AG09319 (cell line): ENCODE results near the gene RPS6KA2.

Experiments
- DNase-seq: peaks from one replicate; pipeline ENCODE4 v3.0.0-alpha.2; 2010; ENCODE audit warnings: low read depth; ENCODE audit errors: extremely low read depth
- CTCF ChIP-seq: IDR thresholded peaks from 2 replicates; pipeline ENCODE4 v1.5.1; 2011; ENCODE audit warnings: low read depth, mild to moderate bottlenecking, inconsistent platforms, low read length, moderate library complexity

Gene RPS6KA2

GRCh38 chr6:166442131-166442685 is 184.8 kb downstream of the RPS6KA2 start:
- no peak for TF ChIP-seq CTCF
- DNase-seq: no peak

- no peak for DNase-seq
- TF ChIP-seq CTCF: no peak
These were observed 185.5 kb downstream of the RPS6KA2 start for GRCh38 chr6:166441325-166442078.

- DNase-seq: no peak
- TF ChIP-seq CTCF: no peak
These were observed 186.3 kb downstream of the RPS6KA2 start for GRCh38 chr6:166440729-166441128.

GRCh38 chr6:166440106-166440505 is 186.9 kb downstream of the RPS6KA2 start:
- DNase-seq: no peak
- TF ChIP-seq CTCF: no peak

GRCh38 chr6:166439366-166440091 is 187.5 kb downstream of the RPS6KA2 start:
- no peak for DNase-seq
- no peak for TF ChIP-seq CTCF

- no peak for TF ChIP-seq CTCF
- no peak for DNase-seq
These were observed 188.7 kb downstream of the RPS6KA2 start for GRCh38 chr6:166438211-166438861.
